ENCODE data around the gene PSAP.

DNA sequence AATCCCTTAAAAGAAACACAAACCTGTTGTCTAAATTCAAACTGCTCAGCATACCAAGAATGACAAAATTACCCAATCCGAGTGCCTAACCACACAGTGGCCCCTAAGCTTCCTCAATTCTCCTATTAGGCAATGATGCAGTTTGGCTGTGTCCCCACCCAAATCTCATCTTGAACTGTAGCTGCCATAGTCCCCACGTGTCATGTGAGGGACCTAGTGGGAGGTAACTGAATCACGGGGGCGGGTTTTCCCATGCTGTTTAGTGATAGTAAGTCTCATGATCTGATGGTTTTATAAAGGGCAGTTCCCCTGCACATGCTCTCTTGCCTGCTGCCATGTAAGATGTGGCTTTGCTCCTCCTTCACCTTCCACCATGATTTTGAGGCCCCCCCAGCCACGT, 21.9 kb downstream of the PSAP start:
- TF ChIP-seq, protein P1, sequence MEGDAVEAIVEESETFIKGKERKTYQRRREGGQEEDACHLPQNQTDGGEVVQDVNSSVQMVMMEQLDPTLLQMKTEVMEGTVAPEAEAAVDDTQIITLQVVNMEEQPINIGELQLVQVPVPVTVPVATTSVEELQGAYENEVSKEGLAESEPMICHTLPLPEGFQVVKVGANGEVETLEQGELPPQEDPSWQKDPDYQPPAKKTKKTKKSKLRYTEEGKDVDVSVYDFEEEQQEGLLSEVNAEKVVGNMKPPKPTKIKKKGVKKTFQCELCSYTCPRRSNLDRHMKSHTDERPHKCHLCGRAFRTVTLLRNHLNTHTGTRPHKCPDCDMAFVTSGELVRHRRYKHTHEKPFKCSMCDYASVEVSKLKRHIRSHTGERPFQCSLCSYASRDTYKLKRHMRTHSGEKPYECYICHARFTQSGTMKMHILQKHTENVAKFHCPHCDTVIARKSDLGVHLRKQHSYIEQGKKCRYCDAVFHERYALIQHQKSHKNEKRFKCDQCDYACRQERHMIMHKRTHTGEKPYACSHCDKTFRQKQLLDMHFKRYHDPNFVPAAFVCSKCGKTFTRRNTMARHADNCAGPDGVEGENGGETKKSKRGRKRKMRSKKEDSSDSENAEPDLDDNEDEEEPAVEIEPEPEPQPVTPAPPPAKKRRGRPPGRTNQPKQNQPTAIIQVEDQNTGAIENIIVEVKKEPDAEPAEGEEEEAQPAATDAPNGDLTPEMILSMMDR (conservative IDR thresholded peaks at IDR 0.05; ENCODE audit: low read depth in 2 of 2) = no peak
- no peak for TF ChIP-seq POLR2AphosphoS5 (IDR thresholded peaks at IDR 0.05; ENCODE audit: low read depth)
- TF ChIP-seq, protein P2, sequence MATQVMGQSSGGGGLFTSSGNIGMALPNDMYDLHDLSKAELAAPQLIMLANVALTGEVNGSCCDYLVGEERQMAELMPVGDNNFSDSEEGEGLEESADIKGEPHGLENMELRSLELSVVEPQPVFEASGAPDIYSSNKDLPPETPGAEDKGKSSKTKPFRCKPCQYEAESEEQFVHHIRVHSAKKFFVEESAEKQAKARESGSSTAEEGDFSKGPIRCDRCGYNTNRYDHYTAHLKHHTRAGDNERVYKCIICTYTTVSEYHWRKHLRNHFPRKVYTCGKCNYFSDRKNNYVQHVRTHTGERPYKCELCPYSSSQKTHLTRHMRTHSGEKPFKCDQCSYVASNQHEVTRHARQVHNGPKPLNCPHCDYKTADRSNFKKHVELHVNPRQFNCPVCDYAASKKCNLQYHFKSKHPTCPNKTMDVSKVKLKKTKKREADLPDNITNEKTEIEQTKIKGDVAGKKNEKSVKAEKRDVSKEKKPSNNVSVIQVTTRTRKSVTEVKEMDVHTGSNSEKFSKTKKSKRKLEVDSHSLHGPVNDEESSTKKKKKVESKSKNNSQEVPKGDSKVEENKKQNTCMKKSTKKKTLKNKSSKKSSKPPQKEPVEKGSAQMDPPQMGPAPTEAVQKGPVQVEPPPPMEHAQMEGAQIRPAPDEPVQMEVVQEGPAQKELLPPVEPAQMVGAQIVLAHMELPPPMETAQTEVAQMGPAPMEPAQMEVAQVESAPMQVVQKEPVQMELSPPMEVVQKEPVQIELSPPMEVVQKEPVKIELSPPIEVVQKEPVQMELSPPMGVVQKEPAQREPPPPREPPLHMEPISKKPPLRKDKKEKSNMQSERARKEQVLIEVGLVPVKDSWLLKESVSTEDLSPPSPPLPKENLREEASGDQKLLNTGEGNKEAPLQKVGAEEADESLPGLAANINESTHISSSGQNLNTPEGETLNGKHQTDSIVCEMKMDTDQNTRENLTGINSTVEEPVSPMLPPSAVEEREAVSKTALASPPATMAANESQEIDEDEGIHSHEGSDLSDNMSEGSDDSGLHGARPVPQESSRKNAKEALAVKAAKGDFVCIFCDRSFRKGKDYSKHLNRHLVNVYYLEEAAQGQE (IDR thresholded peaks at IDR 0.05; ENCODE audit: unreplicated experiment) = no peak
- no peak for TF ChIP-seq EZH2 (IDR thresholded peaks at IDR 0.05; ENCODE audit: low read depth, unreplicated experiment)
- no peak for TF ChIP-seq NANOG (IDR thresholded peaks at IDR 0.05; ENCODE audit: borderline replicate concordance)
